RWPE1 (cell line): ENCODE data around the gene ZNF511.

ENCODE experiments used
- CTCF ChIA-PET: fragments of 350-600 bp; sonication (Branson Sonifier 250); formaldehyde crosslinking; extraction: SDS; loops from one replicate; lab custom pipeline; 2021; lab: Yijun Ruan, JAX
- POLR2A ChIA-PET: fragments of 400-600 bp; formaldehyde crosslinking; extraction: SDS; loops from one replicate; lab custom pipeline; 2020; ENCODE audit warnings: antibody characterized with exemption; ENCODE audit not compliant: low non-redundant PET; lab: Yijun Ruan, JAX
- DNase-seq: peaks from one replicate; pipeline ENCODE4 v3.0.0; 2012; ENCODE audit warnings: low spot score
- H3K27ac ChIP-seq: fragments of 450-650 bp; 2 replicates; pipeline ENCODE4 v1.5.1; 2017
- CTCF ChIP-seq: fragments of 450-650 bp; conservative IDR thresholded peaks from 2 replicates; pipeline ENCODE4 v1.5.1; 2017; ENCODE audit warnings: low read depth, mild to moderate bottlenecking

Gene ZNF511

GRCh38 chr10:133269367-133269766 is 39.3 kb upstream of the ZNF511 start:
- POLR2A ChIA-PET: no interaction called here
- CTCF ChIA-PET: no interaction called here
- no peak for DNase-seq
- no peak overlapping the region for H3K27ac ChIP-seq
- no peak for TF ChIP-seq CTCF

GRCh38 chr10:133270204-133270603 is 38.5 kb upstream of the ZNF511 start:
- POLR2A ChIA-PET: no interaction called here
- DNase-seq: no peak
- TF ChIP-seq CTCF: no peak
- no peak overlapping the region for H3K27ac ChIP-seq
- CTCF ChIA-PET: no interaction called here

DNA sequence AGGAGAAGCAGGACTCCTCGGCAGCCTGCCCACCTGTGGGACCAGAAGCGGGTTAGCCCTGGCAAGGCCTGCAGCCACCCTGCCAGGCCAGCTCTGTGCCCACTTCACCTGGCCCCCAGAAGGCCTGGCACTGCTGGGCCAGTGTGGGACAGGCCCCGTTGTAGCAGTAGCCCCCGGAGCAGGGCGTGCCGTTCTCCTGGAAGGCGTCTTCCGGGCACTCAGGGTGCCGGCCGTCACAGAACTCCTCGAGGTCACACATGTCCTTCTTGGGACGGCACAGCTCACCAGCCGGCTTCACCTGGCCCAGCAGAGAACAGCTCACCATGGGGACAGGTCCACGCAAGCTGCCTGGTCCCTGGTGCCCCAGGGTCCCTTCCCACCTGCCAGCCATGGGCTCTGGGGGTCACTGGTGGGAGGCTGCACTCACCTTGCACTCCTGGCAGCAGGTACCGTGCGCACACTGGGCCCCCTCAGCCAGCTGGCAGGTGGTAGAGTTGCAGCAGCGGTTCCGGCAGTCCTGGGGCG is 37.9 kb upstream of the ZNF511 start:
- no peak for TF ChIP-seq CTCF
- H3K27ac ChIP-seq: no peak overlapping the region
- CTCF ChIA-PET: interaction anchor here (0.6 kb wide), 1 partner anchor 127 kb away, joined by 3 read pairs; no protein-coding TSS in a partner anchor
- POLR2A ChIA-PET: interaction anchor here (0.6 kb wide), 1 partner anchor 823 kb away, joined by 7 read pairs; no protein-coding TSS in a partner anchor
- DNase-seq: no peak

DNA sequence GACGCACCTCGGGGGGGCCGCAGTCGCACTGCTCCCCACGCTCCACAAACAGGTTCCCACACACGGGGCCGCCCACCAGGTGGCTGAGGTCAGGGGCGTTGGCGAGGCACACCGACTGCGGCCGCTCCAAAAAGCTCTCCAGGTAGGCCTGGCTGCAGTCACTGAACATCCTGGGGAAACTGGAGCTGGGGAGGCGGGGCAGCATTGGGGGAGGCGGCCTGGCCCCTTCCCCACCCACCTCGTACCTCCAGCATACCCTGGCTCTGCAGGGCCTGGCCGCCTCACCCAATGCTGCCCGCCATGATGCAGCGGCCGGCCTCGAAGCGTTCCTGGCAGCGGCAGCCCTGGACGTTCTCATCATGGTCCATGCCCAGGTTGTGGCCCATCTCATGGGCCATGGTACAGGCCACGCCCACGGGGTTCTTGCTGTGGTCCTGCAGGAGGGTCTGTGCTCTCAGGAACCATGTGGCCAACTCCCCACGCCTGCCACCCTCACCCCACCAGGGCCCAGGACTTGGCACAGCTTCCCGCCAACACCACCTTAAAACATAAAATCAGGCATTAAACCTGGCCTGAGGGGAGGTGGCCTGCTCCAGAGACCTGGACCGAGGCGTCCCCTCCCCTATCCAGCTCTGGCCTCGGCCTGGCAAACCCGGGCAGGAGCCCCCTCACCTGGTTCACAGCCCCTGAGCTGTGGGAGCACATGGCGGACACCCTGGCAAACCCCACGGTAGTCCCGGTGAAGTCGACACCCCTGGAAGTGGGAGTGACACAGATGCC is 37.0 kb upstream of the ZNF511 start:
- ChIA-PET POLR2A (interaction anchor here (0.6 kb wide), 1 partner anchor 824 kb away, joined by 7 read pairs; no protein-coding TSS in a partner anchor), CTCF (interaction anchor here (0.7 to 1.0 kb wide), 2 partner anchors 36 to 58 kb away, joined by 3 read pairs; no protein-coding TSS in a partner anchor)
- no peak overlapping the region for H3K27ac ChIP-seq
- no peak for TF ChIP-seq CTCF
- DNase-seq: no peak

- CTCF ChIA-PET: interaction anchor here (0.7 to 1.0 kb wide), 2 partner anchors 36 to 57 kb away, joined by 3 read pairs; no protein-coding TSS in a partner anchor
- POLR2A ChIA-PET: no interaction called here
- no peak for TF ChIP-seq CTCF
- H3K27ac ChIP-seq: no peak overlapping the region
- DNase-seq: no peak
Observed at GRCh38 chr10:133272301-133272963, 36.3 kb upstream of the ZNF511 start.

GRCh38 chr10:133272964-133273420 is 35.7 kb upstream of the ZNF511 start:
- no peak for TF ChIP-seq CTCF

More at GRCh38 chr10:133272964-133273420, 35.7 kb upstream of the ZNF511 start:
- ChIA-PET POLR2A (no interaction called here), CTCF (interaction anchor here (1.0 kb wide), 1 partner anchor 35 kb away, joined by 3 read pairs; no protein-coding TSS in a partner anchor)
- no peak for DNase-seq
- H3K27ac ChIP-seq: no peak overlapping the region
